TTC549 (cell line): ENCODE results near the gene LAGE3.

Experiments
- FAIRE-seq: peaks from 2 replicates; lab custom pipeline; 2012; peaks lifted over from hg19 to GRCh38; lab: Jason Lieb, UNC

The LAGE3 gene

GRCh38 chrX:154478728-154479622 is at the start of gene LAGE3:
TSS of gene LAGE3 (minus strand) at chrX:154479281. CDS start at chrX:154478915, 366 bp downstream.
- no peak for FAIRE-seq

- FAIRE-seq, result no peak
These were observed 48.0 kb upstream of the LAGE3 start for GRCh38 chrX:154526901-154527675.

GRCh38 chrX:154525606-154526490 is 46.8 kb upstream of the LAGE3 start:
- FAIRE-seq, result no peak

GRCh38 chrX:154519389-154519788 is 40.3 kb upstream of the LAGE3 start:
- FAIRE-seq, result no peak

- FAIRE-seq, result no peak
These were observed 38.2 kb upstream of the LAGE3 start for GRCh38 chrX:154517101-154517781.

- FAIRE-seq, result no peak
These were observed 37.6 kb upstream of the LAGE3 start for GRCh38 chrX:154516656-154517100.

GRCh38 chrX:154515966-154516655 is 37.0 kb upstream of the LAGE3 start, which contains the start of gene FAM3A:
TSS of gene FAM3A (minus strand) at chrX:154516232. CDS start at chrX:154515772, 460 bp downstream.
- FAIRE-seq, result no peak

GRCh38 chrX:154515090-154515965 is 36.2 kb upstream of the LAGE3 start:
- no peak for FAIRE-seq

- no peak for FAIRE-seq
These were observed 34.6 kb upstream of the LAGE3 start for GRCh38 chrX:154513716-154514115.

- FAIRE-seq, result no peak
These were observed 33.9 kb upstream of the LAGE3 start for GRCh38 chrX:154512879-154513553.

GRCh38 chrX:154511761-154512160 is 32.7 kb upstream of the LAGE3 start:
- FAIRE-seq, result no peak

- FAIRE-seq, result no peak
These were observed 30.4 kb upstream of the LAGE3 start for GRCh38 chrX:154509455-154509854.

GRCh38 chrX:154508384-154508745 is 29.3 kb upstream of the LAGE3 start:
- FAIRE-seq, result no peak

GRCh38 chrX:154507673-154508383 is 28.7 kb upstream of the LAGE3 start:
- no peak for FAIRE-seq

- no peak for FAIRE-seq
These were observed 27.6 kb upstream of the LAGE3 start for GRCh38 chrX:154506483-154507332.

GRCh38 chrX:154505734-154506133 is 26.7 kb upstream of the LAGE3 start:
- no peak for FAIRE-seq

GRCh38 chrX:154502989-154503388 is 23.9 kb upstream of the LAGE3 start:
- FAIRE-seq, result no peak

GRCh38 chrX:154502098-154502497 is 23.0 kb upstream of the LAGE3 start:
- FAIRE-seq, result no peak
